B cell (primary cell): Measurements from ENCODE around the gene KLHDC8A. TPM values are rescaled to one million over a fixed set of nuclear protein-coding genes. Genes with fewer than 3 reads are reported as not detected.

Experiments
- ATAC-seq: fragments of 200-7000 bp; cut with Tn5 transposase; one replicate; pipeline ENCODE4 v1.10.0; 2021; ENCODE audit warnings: low read depth, mild to moderate bottlenecking, moderate number of reproducible peaks, moderate library complexity
- CTCF ChIA-PET: fragments of 350-600 bp; sonication (Branson Sonifier 250); formaldehyde crosslinking; loops from one replicate; lab custom pipeline; 2021; ENCODE audit warnings: antibody characterized with exemption, inconsistent platforms; lab: Charles Lee
- POLR2A ChIA-PET: fragments of 350-600 bp; sonication (Branson Sonifier 250); formaldehyde crosslinking; loops from one replicate; lab custom pipeline; 2021; ENCODE audit warnings: antibody characterized with exemption; lab: Charles Lee
- DNase-seq: peaks from one replicate; pipeline ENCODE4 v3.0.0; 2013
- H2AFZ ChIP-seq: 2 replicates; pipeline ENCODE4 v1.6.1; 2012; ENCODE audit warnings: mild to moderate bottlenecking, low read depth, low read length; ENCODE audit not compliant: insufficient read depth, poor library complexity, severe bottlenecking
- H3K27ac ChIP-seq, 2 donors: 1 replicate in 1 of 2; 2 replicates in 1 of 2; pipeline ENCODE4 v1.5.1; 2012 to 2013; ENCODE audit warnings: low read length in 2 of 2, mild to moderate bottlenecking in 2 of 2, moderate library complexity in 1 of 2
- H3K27me3 ChIP-seq, 4 experiments: fragments of 200-600 bp in 1 of 4; sonication (generic) in 1 of 4; replicated peaks in 1 of 4; 1 replicate in 2 of 4; 2 replicates in 2 of 4; pipeline versions ENCODE4 v1.6.1 to v1.7.0; 2013 to 2016; ENCODE audit warnings: low read length in 3 of 4, mild to moderate bottlenecking in 2 of 4, mixed read lengths in 1 of 4, moderate library complexity in 1 of 4; ENCODE audit not compliant: insufficient read depth in 4 of 4, control insufficient read depth in 3 of 4; ENCODE audit errors: control extremely low read depth in 1 of 4
- H3K36me3 ChIP-seq, 2 experiments: replicated peaks in 1 of 2; 1 replicate in 1 of 2; 2 replicates in 1 of 2; pipeline versions ENCODE4 v1.6.1 to v1.7.1; 2013; ENCODE audit warnings: low read length in 1 of 2; ENCODE audit not compliant: insufficient read depth in 2 of 2, control insufficient read depth in 1 of 2; ENCODE audit errors: control extremely low read depth in 1 of 2, extremely low read depth in 1 of 2
- H3K4me1 ChIP-seq, 2 donors: fragments of 200-600 bp in 1 of 2; sonication (generic) in 1 of 2; 1 replicate in 1 of 2; 2 replicates in 1 of 2; pipeline versions ENCODE4 v1.5.1 to v1.6.1; 2013 to 2017; ENCODE audit warnings: low read length in 2 of 2; ENCODE audit not compliant: control insufficient read depth in 2 of 2, insufficient read depth in 2 of 2
- H3K4me2 ChIP-seq: replicated peaks from 2 replicates; pipeline ENCODE3; 2012; ENCODE audit warnings: mild to moderate bottlenecking, low read depth, low read length; ENCODE audit not compliant: poor library complexity, severe bottlenecking
- H3K4me3 ChIP-seq, 5 experiments: fragments of 200-600 bp in 1 of 5; sonication (generic) in 1 of 5; 1 replicate in 3 of 5; 2 replicates in 2 of 5; pipeline versions ENCODE4 v1.5.1 to v1.7.0; 2011 to 2016; ENCODE audit warnings: low read length in 4 of 5, mild to moderate bottlenecking in 4 of 5, low read depth in 2 of 5, control low read depth in 1 of 5, moderate library complexity in 1 of 5; ENCODE audit not compliant: insufficient read depth in 1 of 5; ENCODE audit errors: control extremely low read depth in 1 of 5, extremely low read depth in 1 of 5
- H3K79me2 ChIP-seq: fragments of 200-600 bp; sonication (generic); one replicate; pipeline ENCODE4 v1.6.0; 2016; ENCODE audit warnings: low read length; ENCODE audit not compliant: control insufficient read depth, insufficient read depth
- H3K9ac ChIP-seq: fragments of 200-600 bp; sonication (generic); 2 replicates; pipeline ENCODE4 v1.6.1; 2017; ENCODE audit warnings: mild to moderate bottlenecking, low read length, moderate library complexity
- H3K9me3 ChIP-seq, 3 donors: one replicate each; pipeline versions ENCODE4 v1.6.1 to v1.7.1; 2013; ENCODE audit warnings: low read length in 2 of 3; ENCODE audit not compliant: control insufficient read depth in 2 of 3, insufficient read depth in 1 of 3; ENCODE audit errors: control extremely low read depth in 1 of 3
- H4K20me1 ChIP-seq: 2 replicates; pipeline ENCODE4 v1.6.0; 2012; ENCODE audit warnings: mild to moderate bottlenecking, low read length; ENCODE audit not compliant: insufficient read depth, control insufficient read depth, poor library complexity, severe bottlenecking
- H3K27ac Mint-ChIP-seq: one replicate; pipeline ENCODE4 v1.8.0; 2021; ENCODE audit warnings: mixed read lengths
- H3K27me3 Mint-ChIP-seq: one replicate; pipeline ENCODE4 v1.8.0; 2021; ENCODE audit warnings: mixed read lengths
- H3K4me1 Mint-ChIP-seq: one replicate; pipeline ENCODE4 v1.8.0; 2021; ENCODE audit warnings: mixed read lengths
- H3K4me3 Mint-ChIP-seq: one replicate; pipeline ENCODE4 v1.8.0; 2021; ENCODE audit warnings: mixed read lengths
- H3K9me3 Mint-ChIP-seq: one replicate; pipeline ENCODE4 v1.8.0; 2022; ENCODE audit warnings: mixed read lengths; ENCODE audit not compliant: insufficient read depth
- CTCF ChIP-seq: fragments of 200-600 bp; IDR thresholded peaks from one replicate; pipeline ENCODE4 v1.8.0; 2022; ENCODE audit warnings: antibody characterized with exemption, mild to moderate bottlenecking
- EZH2 ChIP-seq: IDR thresholded peaks from 2 replicates; pipeline ENCODE4 v1.6.1; 2012; ENCODE audit warnings: borderline replicate concordance, low read depth, mild to moderate bottlenecking, moderate library complexity, low read length; ENCODE audit not compliant: insufficient read depth, poor library complexity, severe bottlenecking
- WGBS: methylation state at CpG from one replicate; pipeline ENCODE4 v1.1.5; 2013; ENCODE audit warnings: missing lambda C conversion rate; ENCODE audit not compliant: insufficient coverage; 5-methylcytosine and 5-hydroxymethylcytosine counted together
- intact Hi-C: fragments of 100-400 bp; cut with micrococcal nuclease; formaldehyde crosslinking; loops from one replicate; pipeline ENCODE4 v1.10.0; 2022
- polyA plus RNA-seq: library from polyadenylated mRNA; depleted of rRNA; stranded (reverse); fragments of >200 nt; gene quantifications from 2 replicates; pipeline ENCODE4 v1.2.3, GENCODE V29; 2012
- total RNA-seq, 2 donors: library from RNA; stranded (reverse); fragments of 120-200 nt in 1 of 2; gene quantifications; 1 replicate in 1 of 2; 2 replicates in 1 of 2; pipeline versions ENCODE4 v1.2.3 to v1.2.4, GENCODE V29; 2013 to 2022

KLHDC8A gene
- total and polyA plus RNA-seq, 2 donors (not counting 1 experiment from before 2014, with no cell fraction given), result 0.39 to 0.60 TPM

- Mint-ChIP-seq H3K27ac (peak overlapping the region; percentile 56), H3K27me3 (peaks cover 1% of the 10 kb centered on the region), H3K9me3 (no peaks in the 10 kb centered on the region), H3K4me3 (no peak overlapping the region), H3K4me1 (peaks cover 21% of the 10 kb centered on the region)
- Histone ChIP-seq H3K36me3 (no peaks in the 10 kb centered on the region), H4K20me1 (no peaks in the 10 kb centered on the region), H3K4me3 (no peak overlapping the region), H3K9ac (no peak overlapping the region), H2AFZ (no peak overlapping the region), H3K27ac (no peak overlapping the region), H3K27me3 (peaks cover 0 to 13% (median 4%) of the 10 kb centered on the region in 4 experiments), H3K9me3 (peaks cover 0 to 9% (median 0%) of the 10 kb centered on the region in 3 donors), H3K79me2 (no peaks in the 10 kb centered on the region), H3K4me1 (peaks cover 9 to 16% of the 10 kb centered on the region in 2 donors), H3K4me2 (no peak overlapping the region)
- ChIA-PET CTCF (interaction anchor here (1.1 to 32.7 kb wide), 8 partner anchors 10 to 185 kb away, joined by 5 to 2421 read pairs (median 16); partner anchors contain the start of genes KLHDC8A and NUAK2), POLR2A (interaction anchor here (0.5 kb wide), 1 partner anchor 72 kb away, joined by 4 read pairs; no protein-coding TSS in a partner anchor)
- DNase-seq (no peak), ATAC-seq (no peak)
- intact Hi-C loops, result no loop called here
- no peak for TF ChIP-seq EZH2
- no peak for TF ChIP-seq CTCF
- WGBS, result 73% methylated on average over 21 of the region's 21 CpGs
Observed at GRCh38 chr1:205339197-205339702, 17.5 kb downstream of the KLHDC8A start.

GRCh38 chr1:205338011-205338410 lies 18.7 kb downstream of the KLHDC8A start:
- CTCF ChIA-PET, result interaction anchor here (1.5 to 32.7 kb wide), 7 partner anchors 11 to 321 kb away, joined by 4 to 2421 read pairs (median 85); partner anchors contain the start of genes KLHDC8A and NUAK2

More at GRCh38 chr1:205338011-205338410, 18.7 kb downstream of the KLHDC8A start:
- Histone ChIP-seq H3K9ac (no peak overlapping the region), H3K4me2 (no peak overlapping the region), H3K4me1 (peaks cover 0 to 5% of the 10 kb centered on the region in 2 donors), H3K4me3 (no peak overlapping the region), H3K27me3 (peaks cover 0 to 3% (median 1%) of the 10 kb centered on the region in 4 experiments), H2AFZ (no peak overlapping the region), H3K9me3 (peaks cover 0 to 3% (median 0%) of the 10 kb centered on the region in 3 donors), H4K20me1 (no peaks in the 10 kb centered on the region), H3K79me2 (no peaks in the 10 kb centered on the region), H3K27ac (no peak overlapping the region), H3K36me3 (no peaks in the 10 kb centered on the region)
- Mint-ChIP-seq H3K4me3 (no peak overlapping the region), H3K9me3 (no peaks in the 10 kb centered on the region), H3K27ac (no peak overlapping the region), H3K4me1 (peaks cover 15% of the 10 kb centered on the region), H3K27me3 (no peaks in the 10 kb centered on the region)
- DNase-seq (no peak), ATAC-seq (no peak)
- intact Hi-C loops, result no loop called here
- WGBS, result 82% methylated on average over 5 of the region's 7 CpGs
- POLR2A ChIA-PET, result no interaction called here
- TF ChIP-seq CTCF, result no peak
